GM18867 (cell line): ENCODE data around the gene HOXD10.

ENCODE experiments used
- ATAC-seq: cut with Tn5 transposase; IDR thresholded peaks from one replicate; pipeline ENCODE4 v1.9.1; 2021; ENCODE audit warnings: mild to moderate bottlenecking, moderate library complexity; ENCODE audit not compliant: unreplicated experiment

The HOXD10 gene

GRCh38 chr2:176160986-176161824 is 44.6 kb downstream of the HOXD10 start:
- no peak for ATAC-seq

GRCh38 chr2:176161825-176162626 is 45.4 kb downstream of the HOXD10 start:
- no peak for ATAC-seq

GRCh38 chr2:176162911-176163671 is 46.5 kb downstream of the HOXD10 start:
- ATAC-seq, result no peak

GRCh38 chr2:176163672-176164056 is 47.1 kb downstream of the HOXD10 start:
- ATAC-seq, result no peak

- ATAC-seq, result no peak
These were observed 47.6 kb downstream of the HOXD10 start for GRCh38 chr2:176164201-176164600.

GRCh38 chr2:176164611-176165369 is 48.2 kb downstream of the HOXD10 start:
- no peak for ATAC-seq

- ATAC-seq, result no peak
These were observed 48.9 kb downstream of the HOXD10 start for GRCh38 chr2:176165370-176166050.

GRCh38 chr2:176166272-176166671 is 49.7 kb downstream of the HOXD10 start:
- ATAC-seq, result no peak

- no peak for ATAC-seq
These were observed 50.8 kb downstream of the HOXD10 start for GRCh38 chr2:176167398-176167797.

- ATAC-seq, result no peak
These were observed 52.6 kb downstream of the HOXD10 start for GRCh38 chr2:176169181-176169580.
